Measurements from ENCODE around the gene C15orf39.

The C15orf39 gene

GRCh38 chr15:75182187-75183131, 19.2 kb upstream of the C15orf39 start:
- TF ChIP-seq, protein P1, sequence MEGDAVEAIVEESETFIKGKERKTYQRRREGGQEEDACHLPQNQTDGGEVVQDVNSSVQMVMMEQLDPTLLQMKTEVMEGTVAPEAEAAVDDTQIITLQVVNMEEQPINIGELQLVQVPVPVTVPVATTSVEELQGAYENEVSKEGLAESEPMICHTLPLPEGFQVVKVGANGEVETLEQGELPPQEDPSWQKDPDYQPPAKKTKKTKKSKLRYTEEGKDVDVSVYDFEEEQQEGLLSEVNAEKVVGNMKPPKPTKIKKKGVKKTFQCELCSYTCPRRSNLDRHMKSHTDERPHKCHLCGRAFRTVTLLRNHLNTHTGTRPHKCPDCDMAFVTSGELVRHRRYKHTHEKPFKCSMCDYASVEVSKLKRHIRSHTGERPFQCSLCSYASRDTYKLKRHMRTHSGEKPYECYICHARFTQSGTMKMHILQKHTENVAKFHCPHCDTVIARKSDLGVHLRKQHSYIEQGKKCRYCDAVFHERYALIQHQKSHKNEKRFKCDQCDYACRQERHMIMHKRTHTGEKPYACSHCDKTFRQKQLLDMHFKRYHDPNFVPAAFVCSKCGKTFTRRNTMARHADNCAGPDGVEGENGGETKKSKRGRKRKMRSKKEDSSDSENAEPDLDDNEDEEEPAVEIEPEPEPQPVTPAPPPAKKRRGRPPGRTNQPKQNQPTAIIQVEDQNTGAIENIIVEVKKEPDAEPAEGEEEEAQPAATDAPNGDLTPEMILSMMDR (IDR thresholded peaks at IDR 0.05; ENCODE audit: low read depth, low read length), result no peak
- Histone ChIP-seq H3K27me3 (no peaks in the 10 kb centered on the region), H3K4me3 (ENCODE audit: low read depth, low read length) (no peak overlapping the region), H3K9me3 (no peaks in the 10 kb centered on the region), H3K36me3 (no peaks in the 10 kb centered on the region), H3K4me1 (peaks cover 20% of the 10 kb centered on the region)
- DNase-seq, result no peak

DNA sequence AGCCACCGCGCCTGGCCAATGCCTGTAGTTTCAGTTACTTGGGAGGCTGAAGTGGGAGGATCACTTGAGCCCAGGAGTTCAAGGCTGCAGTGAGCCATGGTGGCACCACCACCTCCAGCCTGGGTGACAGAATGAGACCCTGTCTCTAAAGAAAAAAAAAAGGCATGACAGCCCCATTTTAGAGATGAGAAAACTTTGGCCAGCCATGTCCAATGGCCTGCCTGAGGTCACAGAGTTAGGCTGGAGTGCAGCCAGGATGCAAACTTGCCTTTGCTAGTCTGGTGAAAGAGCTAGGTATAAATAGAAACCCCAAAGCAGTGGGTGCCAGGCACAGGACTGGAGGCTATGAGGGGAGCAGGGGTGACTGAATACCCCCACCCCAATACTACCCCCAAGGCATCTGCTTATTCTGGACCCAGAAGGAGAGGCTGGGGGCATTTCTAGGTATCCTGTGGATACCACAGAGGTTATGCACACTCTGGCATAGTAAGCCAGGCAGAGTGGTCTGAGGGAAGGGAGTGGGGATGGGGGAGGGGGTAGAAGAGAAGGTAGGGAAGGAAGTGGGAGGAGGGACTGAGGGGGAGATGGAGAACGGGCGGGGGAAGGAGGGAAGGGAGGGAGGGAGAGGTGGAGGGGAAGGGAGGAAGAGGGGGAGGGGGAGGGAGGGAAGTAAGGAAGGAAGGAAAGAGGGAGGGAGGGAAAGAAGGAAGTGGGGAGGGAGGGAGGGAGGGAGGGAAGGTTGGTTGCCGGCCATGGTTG, 16.2 kb upstream of the C15orf39 start:
- H3K4me3 ChIP-seq (ENCODE audit: low read depth, low read length), result no peak overlapping the region
- H3K27me3 ChIP-seq, result no peaks in the 10 kb centered on the region
- H3K4me1 ChIP-seq, result peaks cover 5% of the 10 kb centered on the region; the same call in 1 of the 2 replicates
- no peaks in the 10 kb centered on the region for H3K36me3 ChIP-seq
- TF ChIP-seq, protein P1 (IDR thresholded peaks at IDR 0.05; ENCODE audit: low read depth, low read length), result no peak
- DNase-seq, result no peak
- no peaks in the 10 kb centered on the region for H3K9me3 ChIP-seq

GRCh38 chr15:75186044-75186443, 15.6 kb upstream of the C15orf39 start:
- Histone ChIP-seq H3K4me1 (no peaks in the 10 kb centered on the region), H3K27me3 (no peaks in the 10 kb centered on the region), H3K4me3 (ENCODE audit: low read depth, low read length) (no peak overlapping the region), H3K9me3 (no peaks in the 10 kb centered on the region), H3K36me3 (no peaks in the 10 kb centered on the region)
- TF ChIP-seq, protein P1 (IDR thresholded peaks at IDR 0.05; ENCODE audit: low read depth, low read length), result no peak
- DNase-seq, result no peak

DNA sequence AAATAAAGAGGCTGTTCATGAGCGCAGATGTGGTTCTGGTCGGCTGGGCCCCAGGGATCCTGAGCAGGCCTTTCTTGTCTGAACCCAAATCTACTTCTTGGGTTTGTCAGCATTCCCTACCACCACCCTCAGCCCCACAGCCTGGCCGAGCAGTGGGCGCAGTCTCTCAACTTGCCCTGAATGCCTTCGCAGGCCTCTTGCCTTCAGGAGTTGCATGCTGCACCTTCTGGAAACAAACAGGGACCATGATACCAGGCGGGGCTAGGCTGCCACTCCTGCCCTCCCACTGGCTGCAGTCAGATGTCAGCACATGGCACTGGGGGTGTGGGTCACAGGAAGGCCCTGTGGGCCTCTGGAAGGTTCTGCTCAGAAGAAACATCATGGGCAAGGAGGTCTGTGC, 13.2 kb upstream of the C15orf39 start:
- no peaks in the 10 kb centered on the region; the same call in 1 of the 2 replicates for H3K4me1 ChIP-seq
- TF ChIP-seq, protein P1 (IDR thresholded peaks at IDR 0.05; ENCODE audit: low read depth, low read length), result no peak
- no peak overlapping the region for H3K4me3 ChIP-seq (ENCODE audit: low read depth, low read length)
- no peaks in the 10 kb centered on the region for H3K36me3 ChIP-seq
- H3K27me3 ChIP-seq, result no peaks in the 10 kb centered on the region
- H3K9me3 ChIP-seq, result no peaks in the 10 kb centered on the region
- DNase-seq, result no peak

DNA sequence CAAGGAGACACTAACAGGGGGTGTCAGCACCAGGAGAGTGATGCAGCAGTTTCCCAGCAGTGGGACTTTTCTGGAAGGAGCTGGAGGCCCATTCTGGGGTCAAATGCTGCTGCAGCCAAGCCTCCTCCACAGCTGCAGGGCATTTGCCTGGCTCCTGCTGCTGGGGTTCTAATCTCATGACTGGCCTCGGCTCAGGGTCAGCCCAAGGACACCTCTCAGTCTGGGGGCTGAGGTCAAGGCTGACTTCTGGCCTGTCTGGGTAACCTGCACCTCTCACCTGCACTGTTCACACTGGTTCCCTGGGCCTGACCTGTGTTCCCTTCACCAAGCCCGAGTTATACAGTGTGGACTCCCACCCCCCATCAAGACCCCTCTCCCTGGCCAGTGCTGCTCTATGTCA, 10.4 kb upstream of the C15orf39 start:
- H3K4me1 ChIP-seq, result peaks cover 9% of the 10 kb centered on the region
- TF ChIP-seq, protein P1 (IDR thresholded peaks at IDR 0.05; ENCODE audit: low read depth, low read length), result no peak
- H3K9me3 ChIP-seq, result no peaks in the 10 kb centered on the region
- H3K27me3 ChIP-seq, result no peaks in the 10 kb centered on the region
- no peak for DNase-seq
- no peak overlapping the region for H3K4me3 ChIP-seq (ENCODE audit: low read depth, low read length)
- H3K36me3 ChIP-seq, result no peaks in the 10 kb centered on the region
